Stimulated activated CD4-positive, alpha-beta T cell treated with anti-CD3 and anti-CD28 coated beads, Interleukin-1b, Interleukin-23, amount 100 ng/mL, for 1 hour (primary cell): ENCODE data around the gene MAN1C1.
A peak's percentile ranks its signal among the peaks of the same experiment; 100 is the strongest.
"Not testable (repeated sequence)": the region's sequence is repeated elsewhere in the genome, so short reads cannot be mapped to it uniquely, and the experiment has no call there.

Experiments
- DNase-seq, 2 donors: peaks; one replicate each; pipeline ENCODE4 v3.0.0-alpha.2; 2020; ENCODE audit warnings: low read depth in 2 of 2

MAN1C1 gene

DNA sequence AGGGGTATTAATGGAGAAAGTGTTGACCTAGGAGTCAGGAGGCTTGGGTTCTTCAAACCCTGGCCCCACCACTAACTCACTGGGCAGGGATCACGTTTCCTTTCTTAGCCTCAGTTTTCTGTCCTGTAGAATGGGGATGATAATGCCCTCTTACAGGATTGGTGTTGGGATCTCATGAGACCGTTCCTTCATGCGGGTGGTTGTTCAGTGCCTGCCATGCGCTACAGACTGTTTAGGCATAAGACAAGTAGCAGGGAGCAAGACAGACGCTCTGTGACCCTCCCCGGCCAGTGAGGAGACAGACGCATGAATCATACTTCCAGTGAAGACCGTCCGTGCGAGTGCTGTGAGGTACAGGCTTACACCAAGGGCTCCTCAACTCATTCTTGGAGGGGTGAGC, 81.7 kb downstream of the MAN1C1 start:
- DNase-seq, result no peak

DNA sequence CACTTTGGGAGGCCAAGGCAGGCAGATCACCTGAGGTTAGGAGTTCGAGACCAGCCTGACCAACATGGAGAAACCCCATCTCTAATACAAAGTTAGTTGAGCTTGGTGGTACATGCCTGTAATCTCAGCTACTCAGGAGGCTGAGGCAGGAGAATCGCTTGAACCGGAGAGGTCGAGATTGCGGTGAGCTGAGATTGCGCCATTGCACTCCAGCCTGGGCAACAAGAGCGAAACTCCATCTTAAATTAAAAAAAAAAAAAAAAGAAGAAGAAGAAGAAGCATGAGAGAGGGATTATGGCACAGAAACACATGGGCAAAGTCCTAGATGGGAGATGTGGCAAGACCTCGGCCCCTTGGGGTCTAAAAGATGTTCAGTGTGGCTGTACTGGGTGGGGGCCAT, 82.5 kb downstream of the MAN1C1 start:
- DNase-seq, result not testable (repeated sequence)

DNA sequence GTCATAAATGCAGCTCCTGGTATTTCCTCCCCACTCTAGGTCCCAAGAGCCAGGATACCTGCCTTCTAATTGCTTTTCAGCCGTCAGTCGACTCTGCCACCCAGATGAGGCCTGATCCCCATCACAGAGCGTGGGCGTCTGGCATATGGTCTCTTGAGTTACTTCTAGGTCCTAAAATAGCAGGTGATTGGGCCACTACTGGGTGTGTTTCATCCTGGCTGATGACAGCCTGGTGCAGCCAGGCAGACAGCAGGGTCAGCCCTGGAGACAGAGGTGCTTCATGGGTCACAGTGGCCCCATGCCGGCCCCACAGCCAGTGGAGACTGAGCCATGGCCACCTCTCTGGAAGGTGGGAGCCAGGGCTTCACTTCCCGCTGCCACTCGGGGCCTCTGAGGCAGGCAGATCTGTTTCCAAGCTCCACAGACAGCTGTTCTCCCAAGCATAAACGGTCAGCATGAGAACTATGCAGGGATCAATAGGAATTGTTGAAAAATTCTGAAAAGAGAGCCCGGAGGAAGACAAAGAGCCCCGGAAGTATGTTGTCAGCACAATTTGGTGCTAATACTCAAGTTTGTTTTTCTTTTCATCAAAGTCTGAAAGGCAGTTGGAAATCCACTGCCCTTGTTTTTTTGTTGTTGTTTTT, 83.0 kb downstream of the MAN1C1 start:
- DNase-seq, result no peak

DNA sequence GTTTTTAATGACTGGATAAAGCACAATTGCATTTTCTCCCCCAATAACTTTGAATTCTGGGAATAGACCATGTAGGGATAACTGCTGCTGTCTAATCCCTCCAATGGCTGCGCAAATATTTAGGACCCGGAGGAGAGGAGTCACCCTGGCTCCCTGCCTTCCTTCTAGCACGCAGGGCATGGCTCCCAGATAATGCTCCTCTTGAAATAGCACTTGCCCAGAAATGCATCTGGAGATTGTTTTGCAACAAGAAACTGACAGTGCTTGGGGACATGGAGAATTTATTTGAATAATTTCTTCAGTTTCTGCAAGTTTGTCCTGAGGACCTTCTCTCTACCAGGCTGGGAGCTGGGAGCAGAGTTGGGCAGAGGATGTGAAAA, 83.5 kb downstream of the MAN1C1 start:
- DNase-seq, result no peak

DNA sequence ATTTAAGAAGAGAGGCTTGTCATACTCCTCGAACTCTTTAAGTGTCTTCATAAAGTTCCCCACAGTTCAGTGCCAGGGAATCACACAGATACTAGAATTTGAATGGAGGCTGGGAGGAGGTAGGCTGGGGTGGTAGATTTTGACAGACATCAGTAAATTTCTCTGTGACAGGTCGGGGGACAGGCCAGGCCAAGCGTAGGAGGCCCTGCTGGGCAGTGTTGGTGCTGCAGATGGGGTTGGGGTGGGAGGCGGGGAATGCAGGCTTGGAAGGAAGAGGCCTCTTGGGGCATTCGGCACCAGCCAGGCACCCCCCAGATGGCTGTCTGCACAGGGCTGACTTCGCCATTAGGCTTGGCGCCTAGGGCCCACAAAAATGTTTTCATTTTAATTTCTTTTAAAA, 84.0 kb downstream of the MAN1C1 start:
- DNase-seq, result no peak

DNA sequence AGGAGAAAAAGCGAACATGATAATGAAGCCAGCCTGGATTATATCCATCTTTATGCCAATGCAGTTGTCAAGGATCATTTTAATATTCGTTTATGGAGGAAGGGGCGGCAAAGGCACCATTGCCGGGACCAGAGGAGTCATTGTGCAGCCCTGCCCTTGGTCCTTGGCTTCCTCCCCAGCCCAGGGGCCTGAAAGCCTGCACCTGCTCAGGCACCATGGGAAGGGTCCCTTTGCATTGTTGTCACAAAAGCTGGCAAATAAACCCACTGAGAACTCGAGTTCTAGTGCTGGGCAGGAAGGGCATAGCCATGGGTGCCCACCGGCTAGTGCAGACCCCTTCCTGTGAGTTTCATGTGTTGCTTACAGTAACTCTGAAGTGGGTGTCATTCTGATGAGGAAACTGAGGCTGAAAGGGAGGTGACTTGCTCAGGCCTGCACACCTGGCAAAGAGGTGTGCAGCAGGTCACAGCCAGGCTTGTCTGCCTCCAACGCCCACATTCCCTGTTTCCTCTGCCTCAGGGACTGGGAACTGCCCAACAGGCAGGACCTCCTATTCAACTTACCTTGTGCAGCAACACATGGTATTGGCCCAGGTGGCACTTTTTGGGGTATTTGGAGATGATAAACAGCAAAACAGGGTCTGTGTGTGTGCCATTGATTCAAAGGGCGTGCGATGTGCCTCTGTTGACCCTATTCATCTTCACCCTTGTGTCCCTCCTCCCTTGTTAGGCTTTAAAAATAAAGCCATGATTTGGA, 84.6 kb downstream of the MAN1C1 start:
- no peak for DNase-seq

DNA sequence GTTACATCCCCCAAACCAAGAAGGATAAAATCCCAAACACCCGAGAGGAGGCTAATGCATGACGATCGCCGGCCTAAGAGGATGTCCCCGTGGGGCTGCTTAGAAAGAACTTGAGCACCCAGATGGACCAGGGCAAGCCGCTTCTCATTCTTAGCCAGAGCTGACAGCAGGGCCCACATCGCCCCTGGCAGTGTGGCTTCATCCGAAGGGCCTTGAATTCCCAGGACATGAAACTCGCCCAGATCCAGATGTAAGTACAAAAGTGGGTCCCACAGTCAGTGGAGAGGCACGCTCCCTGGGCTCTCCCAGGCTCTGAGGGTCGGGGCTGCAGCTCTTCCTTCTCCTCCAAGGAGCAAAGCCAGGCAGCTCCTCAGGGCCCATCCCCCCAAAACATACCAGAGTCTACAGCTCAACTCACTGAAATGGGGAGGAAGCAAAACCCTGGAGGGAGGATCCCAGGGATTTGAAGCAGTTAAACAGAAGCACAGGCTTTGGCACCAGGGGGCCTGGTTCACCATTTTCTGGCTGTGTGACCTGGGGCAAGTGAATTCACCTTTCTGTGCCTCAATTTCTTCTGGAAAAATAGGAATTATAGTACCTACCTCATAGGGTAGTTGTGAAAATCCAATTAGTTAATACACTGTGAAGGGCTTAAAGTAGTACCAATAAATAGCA, 85.6 kb downstream of the MAN1C1 start:
- no peak for DNase-seq

DNA sequence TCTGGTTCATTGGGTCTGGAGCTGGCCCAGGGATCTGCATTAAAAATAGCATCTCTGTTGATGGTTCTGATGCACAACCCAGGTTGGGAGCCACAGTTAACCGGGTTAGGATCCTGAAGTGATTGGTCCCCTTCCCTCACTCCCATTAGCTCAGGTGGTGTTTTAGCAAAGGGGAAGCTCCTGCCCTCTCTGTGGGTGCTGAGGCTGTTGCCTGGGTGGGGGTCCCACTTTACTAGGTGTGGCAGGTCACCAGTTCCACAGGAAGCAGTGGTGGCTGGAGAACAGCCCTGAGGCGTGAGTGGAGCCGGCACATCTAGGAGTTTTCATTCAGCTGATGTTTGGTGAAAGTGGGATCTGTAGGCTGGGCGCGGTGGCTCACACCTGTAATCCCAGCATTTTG, 86.5 kb downstream of the MAN1C1 start:
- no peak for DNase-seq

DNA sequence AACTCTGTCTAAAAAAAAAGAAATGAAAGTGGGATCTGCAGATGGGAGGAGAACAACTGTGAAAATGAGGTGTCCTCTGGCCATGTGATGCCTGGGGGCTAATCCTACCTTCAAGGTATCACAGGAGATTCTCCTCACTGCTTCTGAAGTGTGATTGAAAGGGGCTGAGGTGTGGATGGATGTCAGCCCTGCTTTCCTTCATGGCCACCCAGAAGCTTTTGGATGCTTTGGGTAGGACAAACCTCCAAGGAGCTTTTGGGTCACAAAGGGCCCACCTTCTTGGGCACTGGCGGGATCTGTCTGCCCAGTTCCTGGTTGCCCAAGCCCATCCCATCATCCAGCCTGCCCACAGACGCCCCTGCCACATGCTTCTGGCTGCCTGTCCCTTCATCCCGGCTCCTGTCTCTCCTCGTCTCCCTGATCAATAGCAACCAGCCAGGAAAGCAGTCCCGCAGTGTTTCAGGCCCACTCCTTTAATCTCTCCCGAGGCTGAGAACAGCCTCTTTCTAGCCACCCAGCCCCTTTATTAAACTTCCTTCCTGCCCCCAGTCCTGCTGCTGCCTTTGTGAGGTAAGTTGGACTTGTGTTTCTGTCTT, 87.2 kb downstream of the MAN1C1 start:
- DNase-seq, result no peak

DNA sequence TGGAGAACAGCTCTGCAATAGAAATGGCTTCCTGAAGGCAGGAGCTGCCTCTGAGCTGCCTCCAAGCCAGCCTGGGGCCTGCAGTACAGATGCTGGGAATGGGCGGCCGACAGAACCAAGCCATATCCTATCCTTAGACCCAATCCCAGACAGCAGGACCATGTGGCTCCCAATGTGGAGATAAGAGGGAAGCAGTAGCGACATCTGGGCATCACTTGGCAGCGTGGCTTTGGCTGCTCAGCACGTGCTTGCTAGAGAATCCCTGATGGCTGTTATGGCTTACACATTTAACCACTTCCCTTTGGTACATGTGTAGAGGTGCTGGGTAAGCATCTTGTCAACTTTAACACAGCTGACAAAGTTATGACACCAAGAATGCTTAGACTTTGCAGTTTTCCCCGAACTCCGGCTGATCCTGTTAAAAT, 87.7 kb downstream of the MAN1C1 start:
- no peak for DNase-seq

DNA sequence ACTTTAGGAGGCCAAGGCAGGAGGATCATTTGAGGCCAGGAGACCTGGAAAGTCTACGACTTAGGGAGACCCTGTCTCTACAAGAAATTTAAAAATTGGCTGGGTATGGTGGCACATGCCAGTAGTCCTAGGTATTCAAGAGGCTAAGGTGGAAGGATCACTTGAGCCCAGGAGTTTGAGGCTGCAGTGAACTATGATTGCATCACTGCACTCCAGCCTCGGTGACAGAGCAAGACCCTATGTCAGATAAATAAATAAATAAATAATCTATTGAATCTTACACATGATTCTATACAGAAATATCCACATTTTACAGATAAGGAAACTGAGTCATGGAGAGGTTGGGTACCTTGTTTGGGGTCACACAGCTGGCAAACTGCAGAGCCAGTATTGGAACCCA, 89.1 kb downstream of the MAN1C1 start:
- no peak for DNase-seq

DNA sequence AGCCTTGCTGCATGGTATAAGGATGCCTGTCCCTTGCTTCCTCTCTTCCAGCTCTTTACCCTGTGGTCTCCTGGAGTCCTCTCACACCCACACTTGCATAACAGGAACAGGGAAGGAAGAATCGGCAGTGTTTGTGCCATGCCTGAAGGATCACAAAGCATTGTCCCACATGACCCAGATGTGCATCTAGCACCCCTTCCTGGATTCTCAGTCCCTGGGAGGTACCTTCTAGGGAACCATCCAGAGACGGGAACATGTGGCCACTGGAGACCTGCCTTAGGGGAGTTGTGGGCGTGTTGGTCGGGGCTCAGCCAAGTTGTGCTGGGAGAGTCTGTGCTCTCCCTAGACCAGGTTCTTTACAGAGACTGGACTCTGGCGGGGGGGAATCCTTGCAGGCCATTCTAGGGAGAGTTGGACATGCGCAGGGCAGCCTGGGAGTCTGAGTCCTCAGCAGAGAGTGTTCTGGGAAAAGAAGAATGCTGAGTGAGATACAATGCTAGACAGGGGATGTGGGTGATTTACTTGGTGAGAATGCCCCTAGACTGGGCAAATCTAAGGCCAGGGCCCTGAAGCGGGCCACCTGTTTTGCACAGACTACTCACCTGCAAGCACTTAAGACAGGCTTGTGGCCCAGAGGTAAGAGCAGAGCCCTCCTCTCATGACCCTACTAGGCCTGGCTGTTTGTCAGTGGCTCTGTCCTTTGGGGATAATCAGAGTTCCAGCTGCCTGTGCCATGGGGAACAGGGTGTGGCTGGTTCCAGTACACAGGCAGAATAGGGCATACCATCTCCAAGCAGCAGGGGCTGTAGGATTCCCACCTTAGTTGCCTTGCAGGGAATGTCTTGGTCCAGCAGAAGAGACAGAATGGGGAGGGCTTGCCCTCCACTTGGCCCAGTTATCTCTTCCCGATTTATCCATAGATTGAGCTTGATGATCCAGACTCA, 89.8 kb downstream of the MAN1C1 start:
- no peak for DNase-seq

DNA sequence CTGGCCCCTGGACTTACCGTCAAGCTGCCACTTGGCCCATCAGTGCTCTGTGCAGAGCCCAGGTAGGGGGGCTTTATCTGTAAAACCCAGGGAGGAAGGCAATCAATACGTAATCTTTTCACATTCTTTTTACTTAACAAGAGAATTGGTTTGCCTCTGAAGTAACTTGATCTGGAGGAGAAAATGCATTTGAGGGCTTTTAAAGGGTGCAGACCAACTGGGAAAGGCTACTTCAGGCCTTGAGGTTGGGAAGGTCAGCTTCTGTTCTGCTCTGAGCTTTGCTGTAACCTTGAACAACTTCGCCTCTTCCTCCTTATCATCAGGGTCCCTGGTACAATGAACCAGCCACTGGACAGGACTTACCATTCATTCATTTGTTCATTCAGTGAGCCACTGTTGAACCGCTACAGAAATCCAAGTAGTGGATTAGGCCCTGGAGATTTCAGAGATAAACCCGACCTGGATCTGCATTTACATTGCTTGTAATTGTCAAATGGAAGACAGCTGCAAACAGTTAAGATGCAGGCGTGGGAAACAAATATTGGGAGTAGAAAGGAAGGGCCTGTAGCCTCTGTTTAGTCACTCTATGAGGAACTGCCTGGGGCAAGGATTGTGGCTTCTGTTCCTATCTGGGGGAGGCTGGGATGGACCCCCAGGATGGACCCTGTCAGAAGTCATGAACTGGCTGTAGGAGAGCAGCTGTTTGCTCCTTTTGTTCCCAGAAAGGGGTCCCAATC, 90.9 kb downstream of the MAN1C1 start:
- DNase-seq, result no peak

DNA sequence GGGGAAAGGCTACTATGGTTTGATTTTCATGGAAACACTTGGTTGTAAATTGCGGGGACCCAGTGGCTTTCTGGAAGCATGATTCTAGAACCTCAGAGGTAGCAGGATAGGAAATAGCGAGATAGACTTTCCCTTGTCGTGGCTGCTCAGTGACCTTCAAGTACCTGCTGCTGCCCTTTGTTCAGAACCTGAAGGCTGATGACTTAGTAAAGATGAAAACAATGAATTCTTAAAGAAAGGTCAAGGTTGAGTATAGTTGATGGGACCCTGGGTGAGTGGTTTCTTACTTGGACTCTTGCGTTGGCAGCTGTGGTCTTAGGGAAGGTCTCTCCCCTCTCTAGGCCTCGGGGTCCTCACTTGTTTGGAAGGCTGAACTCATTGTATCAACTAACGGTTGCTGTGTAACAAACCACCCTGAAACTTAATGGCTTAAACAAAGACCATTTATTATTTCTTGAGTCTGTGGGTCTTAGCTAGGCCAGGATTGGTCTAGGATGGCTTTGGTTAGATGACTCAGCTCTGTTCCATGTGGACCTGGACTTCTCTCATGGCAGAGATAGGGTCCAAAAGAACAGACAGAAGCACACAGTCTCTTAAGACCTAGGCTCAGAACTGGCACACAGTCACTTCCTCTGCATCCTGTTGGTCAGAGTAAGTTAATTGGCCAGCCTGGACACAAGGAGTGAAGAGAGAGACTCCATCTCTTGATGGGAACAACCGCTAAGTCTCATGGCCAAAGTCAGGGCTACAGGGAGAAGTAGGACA, 94.2 kb downstream of the MAN1C1 start:
- DNase-seq, result no peak

DNA sequence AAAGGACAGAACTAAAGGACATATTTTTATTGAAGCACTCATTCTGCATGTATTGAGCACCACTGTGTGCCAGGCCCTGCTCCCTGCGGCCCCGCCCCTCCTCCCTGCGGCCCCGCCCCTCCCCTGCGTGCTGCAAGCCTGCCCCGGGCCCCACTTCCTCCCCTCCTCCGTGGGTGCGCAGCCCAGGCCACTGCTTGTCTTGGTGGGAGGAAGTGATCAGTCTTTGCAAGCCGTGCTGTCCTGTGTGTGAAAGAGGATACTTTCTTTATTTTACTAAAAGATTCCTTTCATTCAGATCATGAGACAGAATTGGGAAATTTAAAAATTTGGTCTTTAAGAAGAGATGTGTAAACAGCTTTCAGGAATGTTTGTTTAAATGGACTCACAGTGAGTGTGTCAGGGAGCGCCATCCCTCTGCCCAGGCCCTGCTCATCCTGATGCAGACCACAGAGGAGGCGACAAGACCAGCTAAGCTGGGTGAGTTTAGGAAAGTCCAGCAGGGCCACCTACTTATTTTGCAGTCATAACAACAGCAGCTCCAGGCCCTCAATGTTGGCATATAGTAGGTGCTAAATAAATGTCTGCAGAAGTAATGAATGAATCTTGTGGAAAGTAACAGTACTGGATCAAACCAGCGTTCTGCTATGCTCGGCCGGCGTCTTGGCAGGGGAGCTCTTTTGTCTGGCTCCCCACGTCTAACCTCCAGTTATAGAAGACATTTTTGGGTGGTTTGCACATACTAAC, 95.1 kb downstream of the MAN1C1 start:
- DNase-seq, result peak; percentile 15 to 22

DNA sequence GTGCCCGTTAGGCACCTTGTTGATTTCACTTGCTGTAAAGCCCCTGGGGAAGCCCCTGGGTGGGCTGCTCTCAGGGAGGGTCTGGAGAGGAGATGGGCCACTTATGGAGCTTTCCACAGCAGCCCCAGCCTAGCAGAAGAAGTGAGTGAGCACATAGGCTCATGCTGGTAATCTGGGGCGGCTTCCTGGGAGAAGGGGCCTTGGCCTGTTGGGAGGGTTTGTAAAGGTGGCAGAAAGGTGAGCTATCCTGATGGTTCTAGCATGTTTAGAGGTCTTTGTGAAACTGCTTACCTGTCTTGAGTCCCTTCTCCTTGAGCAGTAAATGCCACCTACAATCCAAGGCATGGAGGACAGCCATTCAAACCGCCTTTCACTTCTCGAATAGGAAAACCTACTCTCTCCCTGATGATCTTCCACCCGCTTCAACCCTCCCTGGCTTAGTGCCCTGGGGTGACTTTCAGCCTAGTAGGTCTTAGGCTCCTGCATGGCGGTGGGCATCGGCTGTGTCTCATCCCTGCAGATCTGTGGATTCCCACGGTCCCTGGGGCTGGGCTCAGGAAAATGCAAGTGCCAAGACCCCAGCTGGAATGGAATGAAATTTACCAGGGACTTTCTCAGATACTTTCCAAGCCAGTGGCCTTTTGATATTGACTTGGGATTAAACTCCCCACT, 95.8 kb downstream of the MAN1C1 start:
- no peak for DNase-seq

DNA sequence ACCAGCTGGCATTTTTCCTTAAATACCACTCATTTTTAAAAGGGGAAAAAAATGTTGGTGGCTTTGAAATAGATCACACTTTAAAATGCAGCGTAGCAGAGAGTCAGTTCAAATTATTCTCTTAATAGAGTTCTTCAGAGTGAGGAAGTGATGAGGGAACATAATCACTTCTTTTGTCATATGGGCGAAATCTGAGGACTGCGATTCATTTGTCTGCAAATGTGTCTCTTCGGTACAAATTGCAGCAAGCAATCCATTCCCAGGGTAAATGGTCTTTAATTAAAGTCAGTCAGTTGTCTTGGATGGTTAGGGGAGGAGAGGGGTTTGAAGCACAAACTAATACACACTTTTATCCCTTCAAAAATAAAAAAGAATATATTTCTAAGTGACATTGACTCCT, 97.4 kb downstream of the MAN1C1 start:
- DNase-seq, result no peak

DNA sequence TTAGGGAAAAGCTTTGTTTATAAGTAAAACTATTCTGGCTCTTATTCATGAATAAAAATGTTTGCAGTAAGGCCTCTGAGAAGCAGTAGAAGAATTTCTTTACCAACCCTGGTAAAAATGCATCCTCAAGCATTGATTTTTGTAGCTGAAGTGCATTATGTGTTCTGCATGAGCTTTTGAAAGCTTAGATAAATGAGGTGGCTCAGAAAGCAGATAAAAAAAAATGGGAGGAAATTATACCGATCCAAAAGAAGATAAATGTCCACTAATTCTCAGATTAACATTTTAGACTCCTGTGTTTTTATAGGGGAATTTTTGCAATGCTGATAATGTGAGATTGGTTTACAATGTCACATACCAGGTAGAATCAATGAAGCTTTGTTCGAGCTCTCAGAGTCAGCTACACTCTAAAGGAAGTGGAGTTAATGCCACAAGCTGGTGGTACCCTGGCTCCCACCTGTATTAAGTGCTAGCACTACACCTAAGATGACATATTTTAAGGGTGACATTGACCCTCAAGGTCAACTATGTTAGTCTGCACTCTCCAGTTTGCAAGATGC, 97.9 kb downstream of the MAN1C1 start:
- DNase-seq, result no peak

DNA sequence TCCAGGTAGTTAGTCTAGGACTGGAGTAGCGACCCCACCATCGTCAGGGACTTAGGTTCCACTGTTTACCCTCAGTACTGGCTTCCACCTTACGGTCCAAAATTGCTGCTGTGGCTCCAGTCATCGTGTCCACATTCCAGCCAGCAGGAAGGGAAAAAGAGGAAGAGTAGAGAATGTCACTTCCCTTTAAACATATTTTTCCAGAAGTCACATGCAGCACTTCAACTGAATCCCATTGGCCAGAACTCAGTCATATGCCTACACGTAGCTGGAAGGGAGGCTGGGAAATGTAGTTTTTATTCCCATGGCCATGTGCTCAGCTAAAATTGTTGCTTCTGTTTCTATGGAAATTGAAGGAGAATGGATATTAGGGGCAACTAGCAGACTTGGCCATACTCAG, 99.3 kb downstream of the MAN1C1 start:
- no peak for DNase-seq
